ENCODE results near the gene CD27.
"Not testable (repeated sequence)": the region's sequence is repeated elsewhere in the genome, so short reads cannot be mapped to it uniquely, and the experiment has no call there.

The CD27 gene

GRCh38 chr12:6444704-6445688, at the start of gene CD27:
Gene CD27, plus strand, starts transcription at chr12:6444955. Its CDS starts 141 bp downstream, at chr12:6445096.
- in situ Hi-C loops (cut with HindIII; ENCODE audit: low sequenced_read_pairs): loop anchor here (5.0 kb wide), 1 partner anchor 53 kb away; no protein-coding TSS in a partner anchor

- in situ Hi-C loops (cut with HindIII; ENCODE audit: low sequenced_read_pairs): no loop called here
These were observed 48.7 kb upstream of the CD27 start for GRCh38 chr12:6396031-6396430.

GRCh38 chr12:6399884-6400644, 44.7 kb upstream of the CD27 start:
- in situ Hi-C loops (cut with HindIII; ENCODE audit: low sequenced_read_pairs): no loop called here

GRCh38 chr12:6404390-6404789, 40.4 kb upstream of the CD27 start:
- in situ Hi-C loops (cut with HindIII; ENCODE audit: low sequenced_read_pairs): no loop called here

- in situ Hi-C loops (cut with HindIII; ENCODE audit: low sequenced_read_pairs): no loop called here
These were observed 38.8 kb upstream of the CD27 start for GRCh38 chr12:6405963-6406362.

GRCh38 chr12:6407236-6407954, 37.4 kb upstream of the CD27 start:
- in situ Hi-C loops (cut with HindIII; ENCODE audit: low sequenced_read_pairs): no loop called here

GRCh38 chr12:6416596-6416995, 28.2 kb upstream of the CD27 start:
- in situ Hi-C loops (cut with HindIII; ENCODE audit: low sequenced_read_pairs): no loop called here

- in situ Hi-C loops (cut with HindIII; ENCODE audit: low sequenced_read_pairs): no loop called here
These were observed 26.0 kb upstream of the CD27 start for GRCh38 chr12:6418796-6419195.

- in situ Hi-C loops (cut with HindIII; ENCODE audit: low sequenced_read_pairs): no loop called here
These were observed 24.4 kb upstream of the CD27 start for GRCh38 chr12:6420364-6420763.

- in situ Hi-C loops (cut with HindIII; ENCODE audit: low sequenced_read_pairs): no loop called here
These were observed 21.3 kb upstream of the CD27 start for GRCh38 chr12:6423267-6424007.

- in situ Hi-C loops (cut with HindIII; ENCODE audit: low sequenced_read_pairs): no loop called here
These were observed 20.8 kb upstream of the CD27 start for GRCh38 chr12:6424008-6424347.

GRCh38 chr12:6424866-6425265, 19.9 kb upstream of the CD27 start:
- in situ Hi-C loops (cut with HindIII; ENCODE audit: low sequenced_read_pairs): no loop called here

- in situ Hi-C loops (cut with HindIII; ENCODE audit: low sequenced_read_pairs): no loop called here
These were observed 18.9 kb upstream of the CD27 start for GRCh38 chr12:6425590-6426531.

- in situ Hi-C loops (cut with HindIII; ENCODE audit: low sequenced_read_pairs): no loop called here
These were observed 17.7 kb upstream of the CD27 start for GRCh38 chr12:6426882-6427671.

GRCh38 chr12:6427796-6428195, 17.0 kb upstream of the CD27 start:
- in situ Hi-C loops (cut with HindIII; ENCODE audit: low sequenced_read_pairs): not testable (repeated sequence)

GRCh38 chr12:6428326-6428725, 16.4 kb upstream of the CD27 start:
- in situ Hi-C loops (cut with HindIII; ENCODE audit: low sequenced_read_pairs): no loop called here

GRCh38 chr12:6430124-6430989, 14.4 kb upstream of the CD27 start:
- in situ Hi-C loops (cut with HindIII; ENCODE audit: low sequenced_read_pairs): no loop called here

GRCh38 chr12:6432991-6433390, 11.8 kb upstream of the CD27 start:
- in situ Hi-C loops (cut with HindIII; ENCODE audit: low sequenced_read_pairs): no loop called here
